Endothelial cell of umbilical vein (primary cell): ENCODE measurements around the gene CDC25C.

Source experiments
- EZH2 ChIP-seq: IDR thresholded peaks from 2 replicates; pipeline ENCODE4 v1.6.1; 2012; ENCODE audit warnings: borderline replicate concordance, low read depth, mild to moderate bottlenecking, moderate library complexity, low read length, inconsistent platforms; ENCODE audit not compliant: severe bottlenecking
- FOS ChIP-seq: IDR thresholded peaks from 2 replicates; pipeline ENCODE4 v1.6.1; 2011; ENCODE audit warnings: mild to moderate bottlenecking, low read length, moderate library complexity, borderline replicate concordance; ENCODE audit not compliant: insufficient read depth
- JUN ChIP-seq: IDR thresholded peaks from 2 replicates; pipeline ENCODE4 v1.6.1; 2011; ENCODE audit warnings: borderline replicate concordance, low read depth; ENCODE audit not compliant: insufficient read length, insufficient read depth
- MAX ChIP-seq: IDR thresholded peaks from 2 replicates; pipeline ENCODE4 v1.6.1; 2011; ENCODE audit not compliant: insufficient read depth, insufficient read length
- MYC ChIP-seq: IDR thresholded peaks from one replicate; pipeline ENCODE4 v1.6.1; 2011; ENCODE audit warnings: mild to moderate bottlenecking, low read depth, low read length
- POLR2A ChIP-seq: IDR thresholded peaks from 2 replicates; pipeline ENCODE4 v1.6.1; 2012; ENCODE audit warnings: low read depth, mild to moderate bottlenecking, control low read depth, low read length
- POLR2AphosphoS5 ChIP-seq: IDR thresholded peaks from 2 replicates; pipeline ENCODE4 v1.6.1; 2012; ENCODE audit warnings: low read depth, mild to moderate bottlenecking, control low read depth, low read length, moderate library complexity; ENCODE audit not compliant: insufficient read depth
- TF ChIP-seq, protein P1 (sequence below), 2 donors: IDR thresholded peaks; 1 replicate in 1 of 2; 2 replicates in 1 of 2; pipeline ENCODE4 v1.5.1; 2011; ENCODE audit warnings: low read length in 2 of 2, mild to moderate bottlenecking in 2 of 2, moderate library complexity in 2 of 2, control low read depth in 1 of 2, inconsistent platforms in 1 of 2, low read depth in 1 of 2; ENCODE audit not compliant: insufficient read depth in 1 of 2; ENCODE audit errors: extremely low read depth in 1 of 2

- TF ChIP-seq, protein P1, sequence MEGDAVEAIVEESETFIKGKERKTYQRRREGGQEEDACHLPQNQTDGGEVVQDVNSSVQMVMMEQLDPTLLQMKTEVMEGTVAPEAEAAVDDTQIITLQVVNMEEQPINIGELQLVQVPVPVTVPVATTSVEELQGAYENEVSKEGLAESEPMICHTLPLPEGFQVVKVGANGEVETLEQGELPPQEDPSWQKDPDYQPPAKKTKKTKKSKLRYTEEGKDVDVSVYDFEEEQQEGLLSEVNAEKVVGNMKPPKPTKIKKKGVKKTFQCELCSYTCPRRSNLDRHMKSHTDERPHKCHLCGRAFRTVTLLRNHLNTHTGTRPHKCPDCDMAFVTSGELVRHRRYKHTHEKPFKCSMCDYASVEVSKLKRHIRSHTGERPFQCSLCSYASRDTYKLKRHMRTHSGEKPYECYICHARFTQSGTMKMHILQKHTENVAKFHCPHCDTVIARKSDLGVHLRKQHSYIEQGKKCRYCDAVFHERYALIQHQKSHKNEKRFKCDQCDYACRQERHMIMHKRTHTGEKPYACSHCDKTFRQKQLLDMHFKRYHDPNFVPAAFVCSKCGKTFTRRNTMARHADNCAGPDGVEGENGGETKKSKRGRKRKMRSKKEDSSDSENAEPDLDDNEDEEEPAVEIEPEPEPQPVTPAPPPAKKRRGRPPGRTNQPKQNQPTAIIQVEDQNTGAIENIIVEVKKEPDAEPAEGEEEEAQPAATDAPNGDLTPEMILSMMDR (IDR thresholded peaks at IDR 0.05; ENCODE audit: extremely low read depth in 1 of 2, insufficient read depth in 1 of 2, low read depth in 1 of 2, low read length in 2 of 2) = no peak
- TF ChIP-seq POLR2A = no peak
- no peak for TF ChIP-seq POLR2AphosphoS5
- TF ChIP-seq JUN = no peak
- no peak for TF ChIP-seq MAX
- TF ChIP-seq EZH2 = no peak
- TF ChIP-seq MYC = no peak
- no peak for TF ChIP-seq FOS
Measured at GRCh38 chr5:138350563-138350890, 18.9 kb upstream of the CDC25C start.
